OCI-LY3 (cell line): Measurements from ENCODE around the gene EPB41L5.

Experiments
- CTCF ChIP-seq: fragments of 200-600, 300-600 bp; sonication (generic); IDR thresholded peaks from 2 replicates; pipeline ENCODE4 v1.5.1; 2014; ENCODE audit warnings: antibody characterized with exemption, low read length, low read depth
- EZH2phosphoT487 ChIP-seq: fragments of 200-600 bp; shearing (Covaris generic); IDR thresholded peaks from 2 replicates; pipeline ENCODE4 v1.6.1; 2018; ENCODE audit warnings: antibody characterized with exemption, mixed run types, low read depth

- TF ChIP-seq CTCF (no peak), EZH2phosphoT487 (no peak)
These were observed 105.6 kb downstream of the EPB41L5 start for GRCh38 chr2:120118471-120118870.
